MM.1S (cell line): Measurements from ENCODE around the gene INSR.
"Not testable (repeated sequence)": the region's sequence is repeated elsewhere in the genome, so short reads cannot be mapped to it uniquely, and the experiment has no call there.

Experiments
- CTCF ChIP-seq: fragments of 300-600 bp; sonication (generic); IDR thresholded peaks from 2 replicates; pipeline ENCODE4 v1.5.1; 2016; ENCODE audit warnings: antibody characterized with exemption, low read length, mixed read lengths
- EZH2 ChIP-seq: fragments of 300-600 bp; sonication (generic); optimal IDR thresholded peaks from 2 replicates; pipeline ENCODE3; 2017; ENCODE audit warnings: low read depth, mild to moderate bottlenecking, antibody characterized with exemption, low read length, mixed read lengths
- EZH2phosphoT487 ChIP-seq: fragments of 300-600 bp; sonication (generic); IDR thresholded peaks from 2 replicates; pipeline ENCODE4 v1.6.1; 2018; ENCODE audit warnings: antibody characterized with exemption, low read length

- peak; percentile 22; the same call in 1 of the 2 replicates for TF ChIP-seq CTCF
- not testable (repeated sequence) for TF ChIP-seq EZH2, EZH2phosphoT487
Measured at GRCh38 chr19:7067122-7067521, 227.1 kb downstream of the INSR start.
